Hematopoietic multipotent progenitor cell treated with erythropoietin and hydrocortisone succinate and interleukin-3 and kit ligand, for 17 days (in vitro differentiated cells): ENCODE results near the gene ACTN1.
"Not testable (repeated sequence)": the region's sequence is repeated elsewhere in the genome, so short reads cannot be mapped to it uniquely, and the experiment has no call there.

Source experiments
- DNase-seq: peaks from one replicate; pipeline ENCODE4 v3.0.0-alpha.2; 2015; ENCODE audit warnings: low spot score

ACTN1 gene

GRCh38 chr14:68863610-68864360 is 115.3 kb downstream of the ACTN1 start:
- no peak for DNase-seq

- peak; percentile 17 for DNase-seq
Observed at GRCh38 chr14:68862954-68863594, 116.0 kb downstream of the ACTN1 start.

- DNase-seq, result no peak
Observed at GRCh38 chr14:68860771-68861170, 118.3 kb downstream of the ACTN1 start.

- DNase-seq, result no peak
Observed at GRCh38 chr14:68857516-68858070, 121.5 kb downstream of the ACTN1 start.

GRCh38 chr14:68856572-68856971 is 122.5 kb downstream of the ACTN1 start:
- no peak for DNase-seq

- no peak for DNase-seq
Observed at GRCh38 chr14:68854421-68854820, 124.7 kb downstream of the ACTN1 start.

- DNase-seq, result no peak
Observed at GRCh38 chr14:68853749-68854148, 125.4 kb downstream of the ACTN1 start.

- DNase-seq, result not testable (repeated sequence)
Observed at GRCh38 chr14:68852493-68852892, 126.6 kb downstream of the ACTN1 start.

GRCh38 chr14:68851078-68851477 is 128.0 kb downstream of the ACTN1 start:
- DNase-seq, result no peak

- DNase-seq, result no peak
Observed at GRCh38 chr14:68849416-68849815, 129.7 kb downstream of the ACTN1 start.

GRCh38 chr14:68848253-68848652 is 130.8 kb downstream of the ACTN1 start:
- DNase-seq, result no peak

- not testable (repeated sequence) for DNase-seq
Observed at GRCh38 chr14:68847640-68848039, 131.5 kb downstream of the ACTN1 start.

- DNase-seq, result no peak
Observed at GRCh38 chr14:68846466-68846865, 132.6 kb downstream of the ACTN1 start.

- DNase-seq, result no peak
Observed at GRCh38 chr14:68844210-68844545, 134.9 kb downstream of the ACTN1 start.

GRCh38 chr14:68843471-68844209 is 135.5 kb downstream of the ACTN1 start:
- DNase-seq, result peak; percentile 56

- DNase-seq, result no peak
Observed at GRCh38 chr14:68842298-68842697, 136.8 kb downstream of the ACTN1 start.

GRCh38 chr14:68841016-68841809 is 137.9 kb downstream of the ACTN1 start:
- DNase-seq, result no peak

- DNase-seq, result no peak
Observed at GRCh38 chr14:68840454-68840853, 138.6 kb downstream of the ACTN1 start.

GRCh38 chr14:68836082-68836481 is 143.0 kb downstream of the ACTN1 start:
- no peak for DNase-seq

- no peak for DNase-seq
Observed at GRCh38 chr14:68834816-68835215, 144.3 kb downstream of the ACTN1 start.

GRCh38 chr14:68828698-68829097 is 150.4 kb downstream of the ACTN1 start:
- DNase-seq, result no peak

- no peak for DNase-seq
Observed at GRCh38 chr14:68825729-68826128, 153.4 kb downstream of the ACTN1 start.
